CD4-positive, alpha-beta T cell (primary cell): ENCODE measurements around the gene AGMO. TPM values are rescaled to one million over a fixed set of nuclear protein-coding genes. Genes with fewer than 3 reads are reported as not detected.
A peak's percentile ranks its signal among the peaks of the same experiment; 100 is the strongest.

Experiments
- ATAC-seq: fragments of 200-7000 bp; cut with Tn5 transposase; one replicate; pipeline ENCODE4 v1.10.0; 2022; ENCODE audit warnings: mild to moderate bottlenecking; ENCODE audit not compliant: poor library complexity
- CTCF ChIA-PET: fragments of 350-600 bp; sonication (Branson Sonifier 250); formaldehyde crosslinking; loops from one replicate; lab custom pipeline; 2021; ENCODE audit warnings: antibody characterized with exemption, inconsistent platforms; lab: Charles Lee
- POLR2A ChIA-PET: fragments of 350-600 bp; sonication (Branson Sonifier 250); formaldehyde crosslinking; loops from one replicate; lab custom pipeline; 2021; ENCODE audit warnings: antibody characterized with exemption, inconsistent platforms; lab: Charles Lee
- DNase-seq, 14 experiments: peaks; one replicate each; pipeline ENCODE4 v3.0.0-alpha.2; 2013 to 2020; ENCODE audit warnings: mixed read lengths in 2 of 14
- H3K27ac ChIP-seq, 2 donors: one replicate each; pipeline versions ENCODE4 v1.5.1 to v1.7.0; 2013; ENCODE audit warnings: low read length in 2 of 2, low read depth in 1 of 2, mild to moderate bottlenecking in 1 of 2
- H3K27me3 ChIP-seq, 2 experiments: 1 replicate in 1 of 2; 2 replicates in 1 of 2; pipeline versions ENCODE4 v1.6.1 to v1.7.0; 2013; ENCODE audit warnings: low read length in 2 of 2, control low read depth in 1 of 2, mild to moderate bottlenecking in 1 of 2, moderate library complexity in 1 of 2; ENCODE audit not compliant: insufficient read depth in 2 of 2, control insufficient read depth in 1 of 2
- H3K36me3 ChIP-seq: one replicate; pipeline ENCODE4 v1.6.1; 2013; ENCODE audit warnings: low read length, control low read depth; ENCODE audit not compliant: insufficient read depth
- H3K4me1 ChIP-seq: one replicate; pipeline ENCODE4 v1.6.1; 2013; ENCODE audit warnings: low read length, control low read depth; ENCODE audit not compliant: insufficient read depth
- H3K4me3 ChIP-seq: one replicate; pipeline ENCODE4 v1.5.1; 2013; ENCODE audit warnings: mild to moderate bottlenecking, low read length, moderate library complexity
- H3K9me3 ChIP-seq, 2 experiments: 1 replicate in 1 of 2; 2 replicates in 1 of 2; pipeline versions ENCODE4 v1.6.1 to v1.7.0; 2013; ENCODE audit warnings: low read length in 2 of 2, mild to moderate bottlenecking in 2 of 2, control low read depth in 1 of 2, moderate library complexity in 1 of 2; ENCODE audit not compliant: control insufficient read depth in 1 of 2, insufficient read depth in 1 of 2
- H3K27ac Mint-ChIP-seq: one replicate; pipeline ENCODE4 v1.8.0; 2020; ENCODE audit warnings: mixed read lengths
- H3K27me3 Mint-ChIP-seq: one replicate; pipeline ENCODE4 v1.8.0; 2021; ENCODE audit warnings: mixed read lengths
- H3K36me3 Mint-ChIP-seq: one replicate; pipeline ENCODE4 v1.8.0; 2021; ENCODE audit warnings: low read depth, mixed read lengths
- H3K4me1 Mint-ChIP-seq: one replicate; pipeline ENCODE4 v1.8.0; 2021; ENCODE audit warnings: low read depth, mixed read lengths
- H3K4me3 Mint-ChIP-seq: one replicate; pipeline ENCODE4 v1.8.0; 2020; ENCODE audit warnings: mild to moderate bottlenecking, mixed read lengths
- H3K9me3 Mint-ChIP-seq: one replicate; pipeline ENCODE4 v1.8.0; 2020; ENCODE audit warnings: mixed read lengths
- intact Hi-C, 2 experiments: fragments of 100-400 bp; cut with DNase I in 1 of 2; cut with micrococcal nuclease in 1 of 2; formaldehyde crosslinking; loops; one replicate each; pipeline versions ENCODE4 v1.15.1 to v1.9.0; 2023 to 2025; cut with DNase I, micrococcal nuclease
- total RNA-seq, 174 experiments: library from RNA in 2 of 174; stranded (reverse) in 2 of 174; gene quantifications; one replicate each; pipeline ENCODE4 v1.2.3 and lab custom pipeline; 2021 to 2026
- TF ChIP-seq, protein P1 (sequence below): fragments of 200-600 bp; IDR thresholded peaks from one replicate; pipeline ENCODE4 v1.8.0; 2022; ENCODE audit warnings: antibody characterized with exemption, mild to moderate bottlenecking

Gene AGMO
- total RNA-seq, 2 experiments from 2014 or later, result not detected

- intact Hi-C loops, result no loop called here
- no peaks in the 10 kb centered on the region for H3K27me3 ChIP-seq
- Mint-ChIP-seq H3K36me3 (no peaks in the 10 kb centered on the region), H3K4me1 (no peaks in the 10 kb centered on the region), H3K9me3 (peaks cover 7% of the 10 kb centered on the region), H3K27me3 (no peaks in the 10 kb centered on the region), H3K27ac (no peak overlapping the region), H3K4me3 (no peak overlapping the region)
- H3K9me3 ChIP-seq, result no peaks in the 10 kb centered on the region
- H3K27ac ChIP-seq, result no peak overlapping the region
- ChIA-PET CTCF (no interaction called here), POLR2A (no interaction called here)
- DNase-seq (no peak), ATAC-seq (no peak)
- no peak overlapping the region for H3K4me3 ChIP-seq
- TF ChIP-seq, protein P1, sequence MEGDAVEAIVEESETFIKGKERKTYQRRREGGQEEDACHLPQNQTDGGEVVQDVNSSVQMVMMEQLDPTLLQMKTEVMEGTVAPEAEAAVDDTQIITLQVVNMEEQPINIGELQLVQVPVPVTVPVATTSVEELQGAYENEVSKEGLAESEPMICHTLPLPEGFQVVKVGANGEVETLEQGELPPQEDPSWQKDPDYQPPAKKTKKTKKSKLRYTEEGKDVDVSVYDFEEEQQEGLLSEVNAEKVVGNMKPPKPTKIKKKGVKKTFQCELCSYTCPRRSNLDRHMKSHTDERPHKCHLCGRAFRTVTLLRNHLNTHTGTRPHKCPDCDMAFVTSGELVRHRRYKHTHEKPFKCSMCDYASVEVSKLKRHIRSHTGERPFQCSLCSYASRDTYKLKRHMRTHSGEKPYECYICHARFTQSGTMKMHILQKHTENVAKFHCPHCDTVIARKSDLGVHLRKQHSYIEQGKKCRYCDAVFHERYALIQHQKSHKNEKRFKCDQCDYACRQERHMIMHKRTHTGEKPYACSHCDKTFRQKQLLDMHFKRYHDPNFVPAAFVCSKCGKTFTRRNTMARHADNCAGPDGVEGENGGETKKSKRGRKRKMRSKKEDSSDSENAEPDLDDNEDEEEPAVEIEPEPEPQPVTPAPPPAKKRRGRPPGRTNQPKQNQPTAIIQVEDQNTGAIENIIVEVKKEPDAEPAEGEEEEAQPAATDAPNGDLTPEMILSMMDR, result no peak
- H3K36me3 ChIP-seq, result no peaks in the 10 kb centered on the region
- H3K4me1 ChIP-seq, result no peaks in the 10 kb centered on the region
Measured at GRCh38 chr7:15245831-15246230, 316.0 kb downstream of the AGMO start.

GRCh38 chr7:15239801-15240200 lies 322.0 kb downstream of the AGMO start:
- TF ChIP-seq, protein P1, result no peak

DNA sequence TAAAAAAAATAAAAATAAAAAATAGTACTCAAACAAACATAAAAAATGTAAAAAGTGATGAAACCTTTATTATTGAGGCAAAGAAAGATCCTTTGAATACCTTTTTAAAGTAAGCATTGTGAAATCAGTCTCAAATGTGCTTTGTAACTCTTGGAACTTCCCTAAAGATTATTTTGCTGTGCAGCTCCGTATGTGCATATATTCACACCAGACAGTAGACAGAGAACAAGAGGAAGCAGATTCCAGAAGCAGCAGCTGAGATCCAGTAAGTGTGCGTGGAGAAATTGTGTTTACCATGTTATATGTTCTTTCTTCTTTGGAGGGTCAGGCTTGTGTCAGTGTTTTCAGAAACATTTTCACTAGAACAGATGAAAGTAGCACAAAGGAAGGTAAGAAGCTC lies 324.9 kb downstream of the AGMO start:
- Mint-ChIP-seq H3K36me3 (no peaks in the 10 kb centered on the region), H3K4me1 (no peaks in the 10 kb centered on the region), H3K27me3 (no peaks in the 10 kb centered on the region), H3K9me3 (peaks cover 14% of the 10 kb centered on the region), H3K27ac (no peak overlapping the region), H3K4me3 (no peak overlapping the region)
- Histone ChIP-seq H3K4me3 (no peak overlapping the region), H3K27me3 (no peaks in the 10 kb centered on the region), H3K4me1 (no peaks in the 10 kb centered on the region), H3K36me3 (no peaks in the 10 kb centered on the region), H3K9me3 (peaks cover 0 to 4% of the 10 kb centered on the region in 2 experiments), H3K27ac (no peak overlapping the region)
- TF ChIP-seq, protein P1, result no peak
- peak in 1 of 14 experiments; percentile 3 for DNase-seq
- ChIA-PET CTCF (no interaction called here), POLR2A (no interaction called here)
- ATAC-seq, result no peak
- intact Hi-C loops, result no loop called here

More at GRCh38 chr7:15239801-15240200, 322.0 kb downstream of the AGMO start:
- H3K4me1 ChIP-seq, result no peaks in the 10 kb centered on the region
- Mint-ChIP-seq H3K36me3 (no peaks in the 10 kb centered on the region), H3K4me3 (no peak overlapping the region), H3K4me1 (no peaks in the 10 kb centered on the region), H3K27me3 (no peaks in the 10 kb centered on the region), H3K9me3 (peaks cover 4% of the 10 kb centered on the region), H3K27ac (no peak overlapping the region)
- DNase-seq (no peak), ATAC-seq (no peak)
- no peak overlapping the region for H3K4me3 ChIP-seq
- no peaks in the 10 kb centered on the region for H3K9me3 ChIP-seq
- no peaks in the 10 kb centered on the region for H3K36me3 ChIP-seq
- no peaks in the 10 kb centered on the region for H3K27me3 ChIP-seq
- no peak overlapping the region for H3K27ac ChIP-seq
- ChIA-PET POLR2A (no interaction called here), CTCF (no interaction called here)
- intact Hi-C loops, result no loop called here
